Measurements from ENCODE around the gene YTHDC1. TPM values are rescaled to one million over a fixed set of nuclear protein-coding genes. Genes with fewer than 3 reads are reported as not detected.

Gene YTHDC1
- polyA plus RNA-seq, 1 of the 3 experiments (the other 2 are of a cell fraction) = 31.3 TPM

DNA sequence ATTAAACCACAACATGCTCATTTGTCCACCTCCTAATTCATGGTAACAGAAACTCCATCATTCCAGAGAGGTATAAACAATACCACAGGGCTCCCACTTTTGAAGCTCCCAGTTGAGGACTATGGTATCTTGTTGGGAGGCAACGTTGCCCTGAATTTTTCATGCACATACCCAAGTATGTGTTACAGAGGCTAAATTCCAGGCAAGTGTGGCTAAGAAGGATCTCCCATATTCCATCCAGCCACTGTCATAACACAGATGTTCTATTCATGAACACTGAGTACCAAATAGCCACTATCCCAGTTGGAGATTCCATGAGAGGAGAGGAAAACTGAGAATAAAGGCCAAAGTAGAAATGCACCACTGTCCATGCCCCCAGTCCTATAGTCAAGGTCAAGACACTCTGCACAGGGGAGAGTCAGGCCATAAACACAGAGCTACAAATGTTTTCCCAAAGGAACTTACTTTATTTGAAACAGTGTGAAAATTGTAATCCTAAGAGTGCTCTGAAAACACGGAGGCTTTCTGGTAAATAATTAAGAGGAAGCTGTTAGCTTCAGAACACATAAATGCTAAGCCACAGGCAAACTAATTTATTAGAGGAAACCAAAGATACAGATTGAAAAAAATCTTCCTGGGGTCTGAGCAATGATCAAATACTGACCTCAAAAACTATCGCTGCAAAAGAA is 62.0 kb downstream of the YTHDC1 start:
- no peak overlapping the region for H3K4me3 ChIP-seq (ENCODE audit: low read depth in 2 of 2, low read length in 1 of 2)
- no peaks in the 10 kb centered on the region for H3F3A ChIP-seq (replicated peaks; ENCODE audit: insufficient read depth)
- H3K4me1 ChIP-seq (ENCODE audit: control insufficient read depth in 1 of 2, insufficient read depth in 2 of 2, low read depth in 1 of 2, low read length in 1 of 2) = no peaks in the 10 kb centered on the region
- H3K9ac ChIP-seq = no peak overlapping the region
- CTCF ChIA-PET = interaction anchor here (1.4 kb wide), 1 partner anchor 16 kb away, joined by 4 read pairs; no protein-coding TSS in a partner anchor
- DNase-seq = no peak
- no peaks in the 10 kb centered on the region for H3K9me3 ChIP-seq
- H2AFZ ChIP-seq (ENCODE audit: low read depth) = no peak overlapping the region
- no peaks in the 10 kb centered on the region for H3K79me2 ChIP-seq (ENCODE audit: insufficient read depth)
- H3K27me3 ChIP-seq (ENCODE audit: insufficient read depth) = no peaks in the 10 kb centered on the region; the same call in 1 of the 2 replicates
- 5% methylated on average over 3 of the region's 3 CpGs for WGBS (ENCODE audit: low lambda C conversion rate)
- H3K9me2 ChIP-seq = no peaks in the 10 kb centered on the region
- H3K4me2 ChIP-seq = peak overlapping the region; percentile 50; the same call in 1 of the 2 replicates
- no peaks in the 10 kb centered on the region for H4K20me1 ChIP-seq (ENCODE audit: insufficient read depth)
- POLR2A ChIA-PET = no interaction called here
- no peak overlapping the region for H3K27ac ChIP-seq (ENCODE audit: low read depth in 2 of 2, low read length in 1 of 2)
- H3K36me3 ChIP-seq (replicated peaks in 1 of 2; ENCODE audit: control insufficient read depth in 1 of 2, insufficient read depth in 2 of 2, low read length in 1 of 2) = no peaks in the 10 kb centered on the region
- no peak for TF ChIP-seq RXRA (IDR thresholded peaks at IDR 0.05; ENCODE audit: borderline replicate concordance, low read depth)
- TF ChIP-seq GABPA (IDR thresholded peaks at IDR 0.05; ENCODE audit: low read depth) = no peak
- no peak for TF ChIP-seq SMC3 (IDR thresholded peaks at IDR 0.05; ENCODE audit: low read depth, low read length)
- TF ChIP-seq, protein P1, sequence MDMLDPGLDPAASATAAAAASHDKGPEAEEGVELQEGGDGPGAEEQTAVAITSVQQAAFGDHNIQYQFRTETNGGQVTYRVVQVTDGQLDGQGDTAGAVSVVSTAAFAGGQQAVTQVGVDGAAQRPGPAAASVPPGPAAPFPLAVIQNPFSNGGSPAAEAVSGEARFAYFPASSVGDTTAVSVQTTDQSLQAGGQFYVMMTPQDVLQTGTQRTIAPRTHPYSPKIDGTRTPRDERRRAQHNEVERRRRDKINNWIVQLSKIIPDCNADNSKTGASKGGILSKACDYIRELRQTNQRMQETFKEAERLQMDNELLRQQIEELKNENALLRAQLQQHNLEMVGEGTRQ (IDR thresholded peaks at IDR 0.05; ENCODE audit: borderline replicate concordance, low read depth, low read length) = no peak
- TF ChIP-seq NFIC (IDR thresholded peaks at IDR 0.05; ENCODE audit: borderline replicate concordance) = no peak

DNA sequence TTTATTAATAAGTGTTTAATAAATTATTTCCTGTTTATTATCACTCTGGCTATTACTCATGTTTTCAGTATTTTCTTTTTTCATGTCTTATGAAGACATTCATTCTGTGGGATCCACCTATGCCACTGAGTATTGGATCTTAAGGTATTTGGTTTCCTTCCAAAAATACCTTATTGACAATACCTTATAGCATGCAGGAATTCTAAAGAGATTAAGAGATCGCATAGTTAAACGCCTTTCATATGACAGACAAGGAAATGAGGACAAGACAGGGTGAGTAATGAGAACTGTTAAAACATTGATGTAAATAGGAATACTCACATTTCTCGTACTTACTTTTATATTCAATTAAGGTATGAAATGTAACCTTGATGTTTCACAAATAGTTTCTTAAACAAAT is 66.2 kb downstream of the YTHDC1 start:
- Histone ChIP-seq H3K4me2 (no peak overlapping the region), H3K4me3 (ENCODE audit: low read depth in 2 of 2, low read length in 1 of 2) (no peak overlapping the region), H3K27me3 (ENCODE audit: insufficient read depth) (no peaks in the 10 kb centered on the region; the same call in 1 of the 2 replicates), H3K9me2 (no peaks in the 10 kb centered on the region), H3K9ac (no peak overlapping the region), H3K36me3 (replicated peaks in 1 of 2; ENCODE audit: control insufficient read depth in 1 of 2, insufficient read depth in 2 of 2, low read length in 1 of 2) (no peaks in the 10 kb centered on the region), H3K79me2 (ENCODE audit: insufficient read depth) (no peaks in the 10 kb centered on the region), H3K4me1 (ENCODE audit: control insufficient read depth in 1 of 2, insufficient read depth in 2 of 2, low read depth in 1 of 2, low read length in 1 of 2) (no peaks in the 10 kb centered on the region), H2AFZ (ENCODE audit: low read depth) (no peak overlapping the region), H3F3A (replicated peaks; ENCODE audit: insufficient read depth) (no peaks in the 10 kb centered on the region), H3K9me3 (no peaks in the 10 kb centered on the region), H4K20me1 (ENCODE audit: insufficient read depth) (no peaks in the 10 kb centered on the region), H3K27ac (ENCODE audit: low read depth in 2 of 2, low read length in 1 of 2) (no peak overlapping the region)
- 20% methylated on average over 3 of the region's 3 CpGs for WGBS (ENCODE audit: low lambda C conversion rate)
- no peak for DNase-seq
- ChIA-PET CTCF (no interaction called here), POLR2A (no interaction called here)
- no peak for TF ChIP-seq POLR2AphosphoS5 (IDR thresholded peaks at IDR 0.05; ENCODE audit: low read depth, low read length)
- TF ChIP-seq, protein P2, sequence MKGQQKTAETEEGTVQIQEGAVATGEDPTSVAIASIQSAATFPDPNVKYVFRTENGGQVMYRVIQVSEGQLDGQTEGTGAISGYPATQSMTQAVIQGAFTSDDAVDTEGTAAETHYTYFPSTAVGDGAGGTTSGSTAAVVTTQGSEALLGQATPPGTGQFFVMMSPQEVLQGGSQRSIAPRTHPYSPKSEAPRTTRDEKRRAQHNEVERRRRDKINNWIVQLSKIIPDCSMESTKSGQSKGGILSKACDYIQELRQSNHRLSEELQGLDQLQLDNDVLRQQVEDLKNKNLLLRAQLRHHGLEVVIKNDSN (IDR thresholded peaks at IDR 0.05; ENCODE audit: borderline replicate concordance, low read depth) = no peak
- TF ChIP-seq, protein P3, sequence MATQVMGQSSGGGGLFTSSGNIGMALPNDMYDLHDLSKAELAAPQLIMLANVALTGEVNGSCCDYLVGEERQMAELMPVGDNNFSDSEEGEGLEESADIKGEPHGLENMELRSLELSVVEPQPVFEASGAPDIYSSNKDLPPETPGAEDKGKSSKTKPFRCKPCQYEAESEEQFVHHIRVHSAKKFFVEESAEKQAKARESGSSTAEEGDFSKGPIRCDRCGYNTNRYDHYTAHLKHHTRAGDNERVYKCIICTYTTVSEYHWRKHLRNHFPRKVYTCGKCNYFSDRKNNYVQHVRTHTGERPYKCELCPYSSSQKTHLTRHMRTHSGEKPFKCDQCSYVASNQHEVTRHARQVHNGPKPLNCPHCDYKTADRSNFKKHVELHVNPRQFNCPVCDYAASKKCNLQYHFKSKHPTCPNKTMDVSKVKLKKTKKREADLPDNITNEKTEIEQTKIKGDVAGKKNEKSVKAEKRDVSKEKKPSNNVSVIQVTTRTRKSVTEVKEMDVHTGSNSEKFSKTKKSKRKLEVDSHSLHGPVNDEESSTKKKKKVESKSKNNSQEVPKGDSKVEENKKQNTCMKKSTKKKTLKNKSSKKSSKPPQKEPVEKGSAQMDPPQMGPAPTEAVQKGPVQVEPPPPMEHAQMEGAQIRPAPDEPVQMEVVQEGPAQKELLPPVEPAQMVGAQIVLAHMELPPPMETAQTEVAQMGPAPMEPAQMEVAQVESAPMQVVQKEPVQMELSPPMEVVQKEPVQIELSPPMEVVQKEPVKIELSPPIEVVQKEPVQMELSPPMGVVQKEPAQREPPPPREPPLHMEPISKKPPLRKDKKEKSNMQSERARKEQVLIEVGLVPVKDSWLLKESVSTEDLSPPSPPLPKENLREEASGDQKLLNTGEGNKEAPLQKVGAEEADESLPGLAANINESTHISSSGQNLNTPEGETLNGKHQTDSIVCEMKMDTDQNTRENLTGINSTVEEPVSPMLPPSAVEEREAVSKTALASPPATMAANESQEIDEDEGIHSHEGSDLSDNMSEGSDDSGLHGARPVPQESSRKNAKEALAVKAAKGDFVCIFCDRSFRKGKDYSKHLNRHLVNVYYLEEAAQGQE (IDR thresholded peaks at IDR 0.05; ENCODE audit: low read depth, low read length) = no peak
- TF ChIP-seq MEF2A (IDR thresholded peaks at IDR 0.05; ENCODE audit: borderline replicate concordance, low read depth) = no peak
- no peak for TF ChIP-seq YY1 (IDR thresholded peaks at IDR 0.05; ENCODE audit: low read depth)
- TF ChIP-seq TEAD4 (IDR thresholded peaks at IDR 0.05; ENCODE audit: borderline replicate concordance, insufficient read depth) = no peak
- TF ChIP-seq TAF1 (IDR thresholded peaks at IDR 0.05; ENCODE audit: borderline replicate concordance, low read depth, low read length) = no peak

Measured in SK-N-SH (cell line).